H1 (cell line): ENCODE data around the gene KCNN1. TPM values are rescaled to one million over a fixed set of nuclear protein-coding genes. Genes with fewer than 3 reads are reported as not detected.

Source experiments
- CTCF ChIA-PET: fragments of 300-600 bp; sonication (Branson Sonifier 250); formaldehyde crosslinking; loops from one replicate; lab custom pipeline; 2021; ENCODE audit not compliant: partially characterized antibody; lab: Charles Lee
- POLR2A ChIA-PET: fragments of 300-600 bp; sonication (Branson Sonifier 250); formaldehyde crosslinking; loops from one replicate; lab custom pipeline; 2021; ENCODE audit warnings: inconsistent platforms; ENCODE audit not compliant: partially characterized antibody; lab: Charles Lee
- DNase-seq, 2 experiments: peaks; one replicate each; pipeline versions ENCODE4 v3.0.0 to v3.0.0-alpha.2; 2010 to 2022; ENCODE audit warnings: low spot score in 2 of 2, low read depth in 1 of 2, mixed read lengths in 1 of 2
- FAIRE-seq: peaks from 2 replicates; lab custom pipeline; 2011; peaks lifted over from hg19 to GRCh38; lab: Jason Lieb, UNC
- H2AFZ ChIP-seq: 2 replicates; pipeline ENCODE4 v1.8.1; 2012; ENCODE audit warnings: low read length, inconsistent platforms
- H2AK5ac ChIP-seq: 2 replicates; pipeline ENCODE4 v1.6.1; 2013; ENCODE audit warnings: low read depth, low read length
- H2BK120ac ChIP-seq: replicated peaks from 2 replicates; pipeline ENCODE3; 2013; ENCODE audit warnings: low read depth, low read length, inconsistent platforms
- H2BK12ac ChIP-seq: 2 replicates; pipeline ENCODE4 v1.6.1; 2013; ENCODE audit warnings: low read depth, low read length
- H2BK15ac ChIP-seq: 2 replicates; pipeline ENCODE4 v1.6.1; 2013; ENCODE audit warnings: low read length
- H2BK20ac ChIP-seq: 2 replicates; pipeline ENCODE4 v1.6.1; 2013; ENCODE audit warnings: low read length
- H2BK5ac ChIP-seq: 2 replicates; pipeline ENCODE4 v1.6.1; 2013; ENCODE audit warnings: low read depth, low read length
- H3K14ac ChIP-seq: 2 replicates; pipeline ENCODE4 v1.6.1; 2013; ENCODE audit warnings: inconsistent platforms; ENCODE audit not compliant: insufficient read length
- H3K18ac ChIP-seq: 2 replicates; pipeline ENCODE4 v1.6.1; 2013; ENCODE audit warnings: low read length; ENCODE audit errors: extremely low read depth
- H3K23ac ChIP-seq: 2 replicates; pipeline ENCODE4 v1.6.1; 2013; ENCODE audit warnings: inconsistent platforms; ENCODE audit not compliant: insufficient read length
- H3K23me2 ChIP-seq: 2 replicates; pipeline ENCODE4 v1.6.1; 2013; ENCODE audit warnings: low read depth, low read length
- H3K27ac ChIP-seq: 2 replicates; pipeline ENCODE4 v1.6.1; 2011; ENCODE audit warnings: low read depth, low read length, inconsistent platforms
- H3K27me3 ChIP-seq, 4 experiments: replicated peaks in 1 of 4; 1 replicate in 1 of 4; 2 replicates in 3 of 4; pipeline versions ENCODE4 v1.6.1 to v1.8.1; 2011 to 2013; ENCODE audit warnings: low read length in 3 of 4, mild to moderate bottlenecking in 3 of 4, inconsistent platforms in 2 of 4, mixed read lengths in 2 of 4, moderate library complexity in 1 of 4; ENCODE audit not compliant: control insufficient read depth in 3 of 4, insufficient read depth in 3 of 4; ENCODE audit errors: extremely low read depth in 1 of 4
- H3K36me3 ChIP-seq, 4 experiments: 2 replicates each; pipeline versions ENCODE4 v1.6.1 to v1.8.1; 2011 to 2013; ENCODE audit warnings: mild to moderate bottlenecking in 4 of 4, low read length in 3 of 4, moderate library complexity in 2 of 4, control low read depth in 1 of 4, inconsistent platforms in 1 of 4; ENCODE audit not compliant: insufficient read depth in 4 of 4, control insufficient read depth in 2 of 4
- H3K4ac ChIP-seq: replicated peaks from 2 replicates; pipeline ENCODE3; 2013; ENCODE audit warnings: low read length, low read depth, mixed read lengths, inconsistent platforms; ENCODE audit not compliant: insufficient read length
- H3K4me1 ChIP-seq, 4 experiments: replicated peaks in 1 of 4; 1 replicate in 1 of 4; 2 replicates in 3 of 4; pipeline versions ENCODE4 v1.6.1 to v1.8.1; 2011 to 2013; ENCODE audit warnings: low read length in 3 of 4, inconsistent platforms in 2 of 4, mixed read lengths in 1 of 4; ENCODE audit not compliant: insufficient read depth in 4 of 4, control insufficient read depth in 3 of 4
- H3K4me2 ChIP-seq, 2 experiments: 2 replicates each; pipeline versions ENCODE4 v1.6.1 to v1.8.1; 2011 to 2013; ENCODE audit warnings: low read depth in 2 of 2, low read length in 2 of 2, control low read depth in 1 of 2, inconsistent platforms in 1 of 2, mild to moderate bottlenecking in 1 of 2; ENCODE audit not compliant: insufficient read depth in 1 of 2
- H3K4me3 ChIP-seq, 4 experiments: fragments of 200-600, 300-600 bp in 1 of 4; sonication (generic), shearing (Covaris generic), sonication (Bioruptor Twin) in 1 of 4; 2 replicates each; pipeline versions ENCODE4 v1.5.1 to v1.8.1; 2011 to 2016; ENCODE audit warnings: low read length in 4 of 4, low read depth in 3 of 4, control low read depth in 2 of 4, inconsistent platforms in 2 of 4, mild to moderate bottlenecking in 2 of 4, mixed read lengths in 1 of 4, moderate library complexity in 1 of 4; ENCODE audit not compliant: insufficient read depth in 2 of 4; ENCODE audit errors: extremely low read depth in 1 of 4
- H3K56ac ChIP-seq: replicated peaks from 2 replicates; pipeline ENCODE3; 2013; ENCODE audit warnings: low read depth, mild to moderate bottlenecking, mixed read lengths, low read length, inconsistent platforms; ENCODE audit not compliant: insufficient read length
- H3K79me1 ChIP-seq: 2 replicates; pipeline ENCODE4 v1.6.1; 2013; ENCODE audit warnings: low read depth, low read length, control low read depth
- H3K79me2 ChIP-seq, 2 experiments: 2 replicates each; pipeline versions ENCODE4 v1.6.1 to v1.8.1; 2012 to 2013; ENCODE audit warnings: low read length in 2 of 2, mild to moderate bottlenecking in 2 of 2, inconsistent platforms in 1 of 2; ENCODE audit not compliant: insufficient read depth in 2 of 2, control insufficient read depth in 1 of 2
- H3K9ac ChIP-seq, 4 experiments: replicated peaks in 1 of 4; 1 replicate in 1 of 4; 2 replicates in 3 of 4; pipeline versions ENCODE4 v1.6.1 to v1.8.1; 2011 to 2013; ENCODE audit warnings: low read depth in 3 of 4, low read length in 3 of 4, control low read depth in 2 of 4, mild to moderate bottlenecking in 2 of 4, moderate library complexity in 2 of 4, inconsistent platforms in 1 of 4; ENCODE audit errors: extremely low read depth in 1 of 4
- H3K9me3 ChIP-seq, 2 experiments: 2 replicates each; pipeline versions ENCODE4 v1.6.1 to v1.8.1; 2012 to 2013; ENCODE audit warnings: mild to moderate bottlenecking in 2 of 2, moderate library complexity in 2 of 2, control low read depth in 1 of 2, inconsistent platforms in 1 of 2, low read depth in 1 of 2, low read length in 1 of 2, mixed read lengths in 1 of 2; ENCODE audit not compliant: insufficient read depth in 2 of 2
- H4K20me1 ChIP-seq, 2 experiments: replicated peaks in 1 of 2; 2 replicates each; pipeline versions ENCODE3 to v1.8.1; 2011 to 2013; ENCODE audit warnings: inconsistent platforms in 2 of 2, low read length in 2 of 2, mild to moderate bottlenecking in 1 of 2; ENCODE audit not compliant: insufficient read depth in 2 of 2, control insufficient read depth in 1 of 2
- H4K5ac ChIP-seq: 2 replicates; pipeline ENCODE4 v1.6.1; 2013; ENCODE audit warnings: low read length, low read depth, mixed read lengths, inconsistent platforms; ENCODE audit not compliant: insufficient read length
- H4K8ac ChIP-seq: 2 replicates; pipeline ENCODE4 v1.8.0; 2013; ENCODE audit warnings: mild to moderate bottlenecking, moderate library complexity, low read length, inconsistent platforms; ENCODE audit not compliant: insufficient read depth; ENCODE audit errors: extremely low read depth
- H4K91ac ChIP-seq: replicated peaks from 2 replicates; pipeline ENCODE3; 2013; ENCODE audit warnings: low read length, mixed read lengths, inconsistent platforms; ENCODE audit not compliant: insufficient read length
- BRCA1 ChIP-seq: IDR thresholded peaks from 2 replicates; pipeline ENCODE4 v1.6.1; 2012; ENCODE audit warnings: low read depth, low read length, improper control_type of control experiment
- EP300 ChIP-seq, 2 experiments: IDR thresholded peaks; 1 replicate in 1 of 2; 2 replicates in 1 of 2; pipeline ENCODE4 v1.6.1; 2011 to 2012; ENCODE audit warnings: low read depth in 2 of 2, low read length in 2 of 2, mild to moderate bottlenecking in 2 of 2, borderline replicate concordance in 1 of 2, inconsistent platforms in 1 of 2, moderate library complexity in 1 of 2
- EZH2 ChIP-seq: fragments of 200-600 bp; sonication (generic); IDR thresholded peaks from 2 replicates; pipeline ENCODE4 v1.7.1; 2012; ENCODE audit warnings: low read depth, mild to moderate bottlenecking, moderate library complexity, low read length, inconsistent platforms; ENCODE audit not compliant: severe bottlenecking
- KDM4A ChIP-seq: IDR thresholded peaks from one replicate; pipeline ENCODE4 v1.7.1; 2012; ENCODE audit warnings: low read depth, mild to moderate bottlenecking, moderate library complexity, low read length, inconsistent platforms; ENCODE audit not compliant: severe bottlenecking
- KDM5A ChIP-seq: fragments of 200-600 bp; IDR thresholded peaks from 2 replicates; pipeline ENCODE4 v1.7.1; 2012; ENCODE audit warnings: mild to moderate bottlenecking, low read length, inconsistent platforms, mixed read lengths
- NRF1 ChIP-seq: IDR thresholded peaks from 2 replicates; pipeline ENCODE4 v1.6.1; 2011; ENCODE audit warnings: mild to moderate bottlenecking, low read depth, low read length, improper control_type of control experiment
- PHF8 ChIP-seq: fragments of 200-600 bp; sonication (generic); conservative IDR thresholded peaks from 2 replicates; pipeline ENCODE4 v1.7.1; 2012; ENCODE audit warnings: low read depth, mild to moderate bottlenecking, inconsistent platforms, low read length, moderate library complexity
- SP2 ChIP-seq: IDR thresholded peaks from 2 replicates; pipeline ENCODE4 v1.6.1; 2012; ENCODE audit warnings: mild to moderate bottlenecking, low read length, inconsistent platforms
- TCF12 ChIP-seq: IDR thresholded peaks from 2 replicates; pipeline ENCODE4 v1.6.1; 2011; ENCODE audit warnings: low read depth, mild to moderate bottlenecking, low read length
- WGBS, 2 experiments: shearing (Covaris generic) in 1 of 2; methylation state at CpG; one replicate each; pipeline versions ENCODE4 v1.1.6 to v1.1.7; 2013 to 2015; ENCODE audit warnings: low lambda C conversion rate in 2 of 2, mixed read lengths in 2 of 2, inconsistent platforms in 1 of 2, low coverage in 1 of 2, missing lambda C conversion rate in 1 of 2; ENCODE audit not compliant: insufficient replicate concordance in 2 of 2, insufficient coverage in 1 of 2, insufficient read length in 1 of 2; ENCODE audit errors: extremely low coverage in 1 of 2, missing lambda C conversion rate in 1 of 2; 5-methylcytosine and 5-hydroxymethylcytosine counted together
- polyA plus RNA-seq, 7 experiments: library from polyadenylated mRNA; depleted of rRNA in 3 of 7; stranded (reverse) in 5 of 7; unstranded in 2 of 7; fragments of >200 nt in 5 of 7; fragments of 200-250 nt in 2 of 7; gene quantifications; 1 replicate in 5 of 7; 2 replicates in 1 of 7; 4 replicates in 1 of 7; pipeline versions ENCODE4 v1.2.1 to v1.2.3, GENCODE V29; 2011 to 2013; ENCODE audit warnings: missing spikeins in 2 of 7, mixed read lengths in 2 of 7
- total RNA-seq: library from RNA; stranded (reverse); fragmentation: NEBNext Ultra II Directional; extraction: Animal tissue kit (Norgen Biotek cat#: 25700); gene quantifications from 2 replicates; pipeline ENCODE4 v1.2.1, GENCODE V29; 2021

Gene KCNN1
- total and polyA plus RNA-seq, 2 of the 8 experiments (the other 6 are each of a cell fraction or from before 2014, with no cell fraction given) = 11.0 to 12.5 TPM

- H2AFZ ChIP-seq = no peak overlapping the region
- H3K9me3 ChIP-seq = no peaks in the 10 kb centered on the region
- H3K9ac ChIP-seq = no peak overlapping the region
- H3K23ac ChIP-seq = no peak overlapping the region
- peak overlapping the region; percentile 5; the same call in 1 of the 2 replicates for H2BK12ac ChIP-seq
- no peak overlapping the region; a peak in 1 of 4 replicates for H3K4me2 ChIP-seq
- no peak overlapping the region for H2BK5ac ChIP-seq
- no peak for DNase-seq
- H2BK120ac ChIP-seq = no peak overlapping the region
- peaks cover 0 to 4% (median 2%) of the 10 kb centered on the region in 4 experiments; a peak in 1 of 7 replicates for H3K4me1 ChIP-seq
- TF ChIP-seq EZH2 (no peak), KDM4A (no peak), TCF12 (no peak), PHF8 (no peak), EP300 (IDR thresholded peaks at IDR 0.05; ENCODE audit: borderline replicate concordance in 1 of 2, low read depth in 2 of 2, low read length in 2 of 2) (no peak), NRF1 (no peak), BRCA1 (no peak), SP2 (no peak), KDM5A (no peak)
- H3K27me3 ChIP-seq = no peaks in the 10 kb centered on the region
- CTCF ChIA-PET = interaction anchor here (0.6 to 1.2 kb wide), 2 partner anchors 12 to 307 kb away, joined by 3 read pairs; no protein-coding TSS in a partner anchor
- 95% methylated on average over 20 of the region's 21 CpGs; no CpG with 5 or more reads in 1 of the 2 experiments for WGBS, 2 experiments
- no peak overlapping the region for H4K5ac ChIP-seq
- H3K36me3 ChIP-seq = no peaks in the 10 kb centered on the region
- no peak overlapping the region for H3K14ac ChIP-seq
- H3K79me2 ChIP-seq = no peaks in the 10 kb centered on the region
- no peaks in the 10 kb centered on the region for H3K23me2 ChIP-seq
- no peak overlapping the region for H2AK5ac ChIP-seq
- H3K27ac ChIP-seq = no peak overlapping the region
- peak overlapping the region; percentile 85 for H3K4ac ChIP-seq
- no peak for FAIRE-seq
- H3K79me1 ChIP-seq = no peaks in the 10 kb centered on the region
- H3K56ac ChIP-seq = no peak overlapping the region
- peak overlapping the region; percentile 81; the same call in 1 of the 2 replicates for H2BK15ac ChIP-seq
- H3K18ac ChIP-seq = no peak overlapping the region
- no peak overlapping the region for H3K4me3 ChIP-seq
- POLR2A ChIA-PET = interaction anchor here (0.7 kb wide), 1 partner anchor 161 kb away, joined by 3 read pairs; no protein-coding TSS in a partner anchor
- H4K91ac ChIP-seq = peak overlapping the region; percentile 85
- peak overlapping the region; percentile 95; the same call in 1 of the 2 replicates for H4K8ac ChIP-seq
- no peak overlapping the region for H2BK20ac ChIP-seq
- no peaks in the 10 kb centered on the region for H4K20me1 ChIP-seq
Observed at GRCh38 chr19:18021121-18021755, 54.3 kb downstream of the KCNN1 start.
